ENCODE measurements around the gene CCL4.
"Not testable (repeated sequence)": the region's sequence is repeated elsewhere in the genome, so short reads cannot be mapped to it uniquely, and the experiment has no call there.

- not testable (repeated sequence) for TF ChIP-seq CTCF, POLR2A, EP300, POLR2AphosphoS5 (IDR thresholded peaks at IDR 0.05)
These were observed 19.9 kb upstream of the CCL4 start for GRCh38 chr17:36083691-36084090.
